Endometrial microvascular endothelial cells (primary cell): ENCODE results near the gene NBPF20. TPM values are rescaled to one million over a fixed set of nuclear protein-coding genes. Genes with fewer than 3 reads are reported as not detected.
"Not testable (repeated sequence)": the region's sequence is repeated elsewhere in the genome, so short reads cannot be mapped to it uniquely, and the experiment has no call there.

Source experiments
- in situ Hi-C: cut with HindIII; loops from 2 replicates; pipeline ENCODE4 v1.10.0; 2017; ENCODE audit warnings: low sequenced_read_pairs, low pct_unique_long_range_greater_than_20kb; ENCODE audit errors: inconsistent ontology term
- total RNA-seq: library from RNA; depleted of rRNA; stranded (reverse); fragments of >200 nt; gene quantifications from one replicate; pipeline ENCODE4 v1.2.3, GENCODE V29; 2015; ENCODE audit errors: inconsistent ontology term

The NBPF20 gene, protein sequence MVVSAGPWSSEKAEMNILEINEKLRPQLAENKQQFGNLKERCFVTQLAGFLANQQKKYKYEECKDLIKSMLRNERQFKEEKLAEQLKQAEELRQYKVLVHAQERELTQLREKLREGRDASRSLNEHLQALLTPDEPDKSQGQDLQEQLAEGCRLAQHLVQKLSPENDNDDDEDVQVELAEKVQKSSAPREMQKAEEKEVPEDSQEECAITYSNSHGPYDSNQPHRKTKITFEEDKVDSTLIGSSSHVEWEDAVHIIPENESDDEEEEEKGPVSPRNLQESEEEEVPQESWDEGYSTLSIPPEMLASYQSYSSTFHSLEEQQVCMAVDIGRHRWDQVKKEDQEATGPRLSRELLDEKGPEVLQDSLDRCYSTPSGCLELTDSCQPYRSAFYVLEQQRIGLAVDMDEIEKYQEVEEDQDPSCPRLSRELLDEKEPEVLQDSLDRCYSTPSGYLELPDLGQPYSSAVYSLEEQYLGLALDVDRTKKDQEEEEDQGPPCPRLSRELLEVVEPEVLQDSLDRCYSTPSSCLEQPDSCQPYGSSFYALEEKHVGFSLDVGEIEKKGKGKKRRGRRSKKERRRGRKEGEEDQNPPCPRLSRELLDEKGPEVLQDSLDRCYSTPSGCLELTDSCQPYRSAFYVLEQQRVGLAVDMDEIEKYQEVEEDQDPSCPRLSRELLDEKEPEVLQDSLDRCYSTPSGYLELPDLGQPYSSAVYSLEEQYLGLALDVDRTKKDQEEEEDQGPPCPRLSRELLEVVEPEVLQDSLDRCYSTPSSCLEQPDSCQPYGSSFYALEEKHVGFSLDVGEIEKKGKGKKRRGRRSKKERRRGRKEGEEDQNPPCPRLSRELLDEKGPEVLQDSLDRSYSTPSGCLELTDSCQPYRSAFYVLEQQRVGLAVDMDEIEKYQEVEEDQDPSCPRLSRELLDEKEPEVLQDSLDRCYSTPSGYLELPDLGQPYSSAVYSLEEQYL (N-terminal part only)
- 1.0 TPM for total RNA-seq

DNA sequence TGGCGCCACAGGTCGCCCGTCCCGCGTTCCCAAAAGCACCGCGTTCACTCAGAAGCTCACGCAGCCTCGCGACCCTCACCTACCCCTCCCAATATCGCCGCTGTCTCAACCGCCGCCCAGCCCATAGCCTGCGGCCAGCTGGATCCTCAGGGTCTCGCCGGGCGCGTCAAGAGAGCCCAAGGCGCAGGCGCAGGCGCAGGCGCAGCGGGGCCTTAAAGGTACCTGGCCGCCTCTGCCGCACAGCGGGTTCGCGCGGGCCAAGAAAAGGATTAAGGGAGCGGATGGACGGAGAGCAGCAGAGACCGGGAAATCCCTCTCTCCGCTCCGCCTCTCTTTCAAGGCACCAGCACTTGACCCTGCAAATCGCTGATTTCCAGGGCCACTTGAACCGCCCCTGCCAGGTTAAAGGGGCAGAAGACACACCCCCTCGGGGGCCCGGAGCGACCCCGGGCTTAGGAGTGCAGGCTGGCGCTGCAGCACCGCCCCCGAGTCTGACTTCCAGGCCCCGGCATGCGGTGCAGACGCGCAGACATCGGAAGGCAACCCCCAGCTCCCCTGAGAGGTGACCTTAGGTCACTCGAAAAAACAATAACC, at the start of gene NBPF20:
Gene NBPF20 (minus strand): TSS at position 168 of the 594 bp plus-strand sequence. CDS start 20,331 bp downstream, outside the sequence.
- in situ Hi-C loops: no loop called here

DNA sequence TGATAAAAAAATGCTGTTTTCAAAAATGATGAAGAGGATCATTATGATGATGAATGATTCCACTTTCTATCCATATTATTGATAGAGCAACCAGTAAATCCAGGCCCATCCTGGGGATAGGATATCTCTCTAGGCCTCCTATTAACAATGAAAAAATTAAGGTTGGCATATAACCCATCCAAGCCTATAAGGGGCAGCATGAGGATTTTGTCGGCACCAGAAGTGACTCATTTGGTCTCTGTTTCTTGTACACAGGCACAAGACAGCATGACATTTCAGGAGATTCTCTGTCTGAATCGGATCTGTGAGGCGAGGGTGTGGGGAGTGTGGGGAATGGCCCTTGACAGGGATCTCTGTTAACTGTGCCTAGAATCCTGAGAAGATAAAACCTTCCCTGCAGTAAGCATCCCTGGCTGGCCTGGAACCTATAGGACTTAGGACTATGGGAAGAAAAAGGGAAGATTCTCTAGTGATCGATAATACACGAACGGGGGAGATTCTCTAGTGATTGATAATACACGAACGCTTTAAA, 49.5 kb upstream of the NBPF20 start:
- in situ Hi-C loops: not testable (repeated sequence)

DNA sequence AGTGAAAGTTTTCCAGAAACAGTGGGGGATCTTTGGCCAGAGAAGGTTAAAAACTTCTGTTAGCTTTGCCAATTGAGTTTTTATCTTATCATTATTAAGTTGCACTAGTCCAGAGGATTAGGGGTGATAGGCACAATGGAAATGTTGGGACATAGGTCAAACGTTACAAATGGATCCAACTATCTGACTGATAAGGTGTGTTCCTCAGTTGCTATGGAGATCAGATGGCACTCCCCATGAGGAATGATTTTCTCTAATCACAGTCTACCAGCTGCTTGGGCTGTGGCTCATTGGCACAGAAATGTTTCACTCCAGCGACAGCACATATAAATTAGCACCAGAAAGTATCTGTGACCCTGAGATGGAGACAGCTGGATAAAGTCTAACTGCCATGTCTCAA, 47.3 kb upstream of the NBPF20 start:
- in situ Hi-C loops: not testable (repeated sequence)

DNA sequence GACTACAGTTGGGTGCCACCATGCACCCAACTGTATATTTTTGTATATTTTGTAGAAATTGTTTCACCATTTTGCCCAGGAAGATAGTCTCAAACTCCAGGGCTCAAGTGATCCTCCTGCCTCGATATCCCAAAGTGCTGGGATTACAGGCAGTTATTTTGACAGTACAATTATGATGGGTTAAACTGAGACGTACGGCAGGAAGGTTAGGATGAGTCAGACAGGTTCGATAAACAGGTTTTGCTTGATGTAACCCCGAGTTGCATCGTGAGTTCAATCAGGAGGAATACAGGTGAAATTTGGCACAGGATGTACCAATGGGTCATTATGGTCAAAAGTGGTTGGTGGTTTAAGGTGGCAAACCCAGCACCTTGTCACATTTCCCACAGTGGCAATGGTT, 46.0 kb upstream of the NBPF20 start:
- in situ Hi-C loops: not testable (repeated sequence)

DNA sequence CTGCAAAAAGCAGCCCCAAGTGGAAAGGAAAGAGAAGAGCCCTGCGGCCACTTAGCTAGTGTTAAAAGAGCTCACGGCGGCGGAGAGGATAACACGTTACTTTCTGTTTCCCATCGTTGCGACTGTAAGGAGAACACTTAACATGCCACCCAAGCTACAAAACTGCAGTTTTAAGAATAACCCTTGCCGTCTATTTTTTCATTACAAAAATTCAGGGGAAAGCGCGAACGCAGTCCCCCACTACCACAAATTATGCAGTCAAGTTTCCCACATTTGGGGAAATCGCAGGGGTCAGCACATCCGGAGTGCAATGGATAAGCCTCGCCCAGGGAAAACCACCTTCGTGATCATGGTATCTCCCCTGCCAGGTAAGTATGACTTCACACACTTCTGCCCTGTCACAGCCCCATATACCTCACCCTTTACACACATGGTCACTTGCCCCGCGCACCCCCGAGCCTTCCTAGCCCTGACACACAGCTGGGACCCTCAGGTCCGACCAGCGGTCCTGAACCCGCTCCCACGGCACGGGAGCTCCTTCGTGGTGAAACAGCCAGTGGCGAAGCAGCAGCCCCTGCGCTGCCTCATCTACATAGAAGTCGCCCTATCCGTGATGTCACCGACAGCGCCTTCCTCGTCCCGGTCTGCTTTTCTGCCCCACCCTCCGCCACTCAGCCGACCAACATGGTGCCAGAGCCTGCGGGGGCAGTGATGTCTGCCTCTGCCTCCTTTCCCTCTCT, 40.2 kb upstream of the NBPF20 start:
- in situ Hi-C loops: not testable (repeated sequence)

DNA sequence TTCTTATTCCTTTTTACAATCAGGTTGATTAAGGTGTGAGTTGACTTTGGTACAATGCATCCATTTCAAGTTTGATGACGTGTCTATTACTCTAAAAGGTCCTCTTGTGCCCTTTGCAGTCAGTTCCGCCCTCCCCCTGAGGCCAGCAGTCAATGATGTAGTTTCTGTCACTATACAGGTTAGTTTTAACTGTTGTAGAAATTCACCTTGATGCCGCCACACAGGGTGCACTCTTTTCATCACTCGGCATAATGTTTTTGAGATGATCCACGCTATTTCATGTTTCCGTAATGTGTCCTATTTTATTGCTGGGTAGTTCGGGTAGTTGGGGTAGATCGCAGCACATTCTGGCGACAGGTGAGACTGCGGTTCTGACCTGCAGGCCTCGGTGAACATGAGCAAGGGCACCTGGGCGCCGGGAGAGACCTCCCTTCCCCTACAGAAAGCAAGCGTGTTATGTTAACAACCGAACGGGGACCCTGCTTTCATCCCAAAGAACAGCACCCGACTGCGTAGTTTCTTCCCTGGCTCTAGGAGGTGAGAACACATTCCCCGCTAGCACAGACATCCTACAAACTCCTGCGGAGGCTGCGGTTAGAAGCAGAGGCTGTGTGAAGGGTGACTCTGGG, 39.4 kb upstream of the NBPF20 start:
- in situ Hi-C loops: not testable (repeated sequence)

DNA sequence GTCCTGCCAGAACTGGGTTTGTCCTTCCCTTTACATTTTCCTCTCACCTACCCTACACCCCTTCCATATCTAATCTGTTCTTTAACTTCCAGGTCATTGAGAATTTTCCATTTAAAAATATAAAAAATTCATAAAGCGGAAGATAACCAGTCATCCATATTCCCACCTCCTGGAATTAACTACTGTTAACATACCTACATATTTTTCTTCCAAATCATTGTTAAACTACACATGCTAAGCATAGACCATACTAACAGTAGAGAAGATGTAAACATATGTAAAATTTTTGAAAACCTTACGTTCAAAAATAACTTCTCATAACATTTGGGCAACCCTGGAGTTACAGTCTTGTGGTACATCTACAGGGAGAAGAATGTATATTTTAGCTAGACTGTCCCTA, 38.6 kb upstream of the NBPF20 start:
- in situ Hi-C loops: not testable (repeated sequence)

DNA sequence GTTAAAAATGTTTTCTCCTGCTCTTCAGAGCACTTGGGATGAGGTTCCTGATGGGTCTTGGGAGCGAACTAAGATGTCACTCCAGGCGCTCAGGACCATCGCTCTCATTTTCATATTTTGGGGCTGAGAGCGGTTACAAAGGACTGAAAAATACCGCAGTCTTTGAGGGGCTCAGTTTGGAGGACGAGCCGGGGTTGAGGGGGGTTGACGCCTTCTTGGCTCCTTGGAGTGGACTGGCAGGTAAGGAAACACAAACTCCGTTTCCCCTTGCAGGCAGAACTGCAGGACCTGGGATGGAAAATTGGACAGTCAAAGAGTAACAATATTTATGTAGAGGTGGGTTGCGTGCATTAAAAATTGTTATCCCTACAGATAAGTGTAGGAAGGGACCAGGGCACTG, 35.3 kb upstream of the NBPF20 start:
- in situ Hi-C loops: not testable (repeated sequence)

DNA sequence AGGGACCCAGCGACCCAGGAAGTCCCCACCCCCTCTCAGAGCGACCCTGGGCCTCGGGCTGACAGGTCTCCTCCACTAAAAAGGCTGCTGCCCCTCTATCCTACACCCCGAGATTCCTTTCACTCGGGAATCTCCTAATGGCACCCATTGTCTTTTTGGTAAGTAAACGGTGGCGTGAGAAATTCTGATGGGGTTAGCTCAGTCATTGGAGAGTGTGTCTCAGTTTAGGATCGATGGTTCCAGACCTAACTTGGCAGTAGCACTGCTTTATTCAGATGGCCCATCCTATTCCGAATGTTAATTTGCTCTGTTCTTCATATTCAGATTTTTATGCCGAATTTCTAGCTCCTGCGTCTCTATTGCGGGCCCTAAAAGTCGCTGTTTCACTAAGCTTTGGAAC, 34.6 kb upstream of the NBPF20 start:
- in situ Hi-C loops: not testable (repeated sequence)

DNA sequence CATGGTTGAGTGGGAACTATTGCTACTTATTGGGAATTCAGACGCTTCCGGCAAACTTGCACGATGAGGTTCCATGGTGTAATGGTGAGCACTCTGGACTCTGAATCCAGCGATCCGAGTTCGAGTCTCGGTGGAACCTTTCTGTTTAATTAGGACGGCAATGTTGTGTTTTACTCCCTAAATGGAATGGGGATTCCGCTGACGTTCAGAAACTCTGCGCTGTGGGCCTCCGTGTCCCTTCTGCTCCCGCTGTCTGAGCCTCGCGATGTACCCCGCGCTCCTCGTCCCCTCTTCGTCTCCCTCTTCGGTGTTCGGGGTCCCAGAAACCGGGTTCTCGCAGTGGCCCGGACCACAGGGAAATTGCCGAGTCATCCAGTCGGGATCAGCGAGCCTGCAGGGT, 34.2 kb upstream of the NBPF20 start:
- in situ Hi-C loops: not testable (repeated sequence)

DNA sequence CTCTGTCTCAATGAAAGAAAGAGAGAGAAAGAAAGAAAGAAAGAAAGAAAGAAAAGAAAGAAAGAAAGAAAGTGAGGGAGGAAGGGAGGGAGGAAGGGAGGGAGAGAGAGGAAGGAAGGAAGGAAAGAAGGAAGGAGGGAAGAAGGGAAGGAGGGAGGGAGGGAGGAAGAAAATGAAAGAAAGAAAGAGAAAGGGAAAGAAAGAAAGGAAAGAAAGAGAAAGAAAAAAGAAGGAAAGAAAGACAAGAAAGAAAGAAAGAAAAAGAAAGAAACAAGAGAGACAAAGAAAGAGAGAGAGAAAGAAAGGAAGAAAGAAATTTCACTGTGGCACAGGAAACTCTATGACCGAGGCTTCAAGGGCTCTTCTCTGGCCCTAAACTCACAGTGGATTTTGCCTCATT, 33.7 kb upstream of the NBPF20 start:
- in situ Hi-C loops: not testable (repeated sequence)

DNA sequence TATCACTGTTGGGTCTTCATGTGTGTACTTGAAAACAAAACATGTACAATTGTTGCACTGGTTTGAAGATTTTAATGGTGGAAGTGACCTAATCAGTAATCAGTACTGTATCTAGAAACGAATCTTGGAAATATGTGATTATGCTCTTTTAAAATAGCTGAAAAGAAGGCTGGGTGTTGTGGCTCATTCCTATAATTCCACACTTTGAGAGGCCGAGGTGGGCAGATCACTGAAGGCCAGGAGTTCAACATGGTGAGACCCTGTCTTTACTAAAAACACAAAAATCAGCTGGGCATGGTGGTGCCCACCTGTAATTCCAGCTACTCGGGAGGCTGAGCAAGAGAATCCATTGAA, 29.4 kb upstream of the NBPF20 start:
- in situ Hi-C loops: not testable (repeated sequence)

DNA sequence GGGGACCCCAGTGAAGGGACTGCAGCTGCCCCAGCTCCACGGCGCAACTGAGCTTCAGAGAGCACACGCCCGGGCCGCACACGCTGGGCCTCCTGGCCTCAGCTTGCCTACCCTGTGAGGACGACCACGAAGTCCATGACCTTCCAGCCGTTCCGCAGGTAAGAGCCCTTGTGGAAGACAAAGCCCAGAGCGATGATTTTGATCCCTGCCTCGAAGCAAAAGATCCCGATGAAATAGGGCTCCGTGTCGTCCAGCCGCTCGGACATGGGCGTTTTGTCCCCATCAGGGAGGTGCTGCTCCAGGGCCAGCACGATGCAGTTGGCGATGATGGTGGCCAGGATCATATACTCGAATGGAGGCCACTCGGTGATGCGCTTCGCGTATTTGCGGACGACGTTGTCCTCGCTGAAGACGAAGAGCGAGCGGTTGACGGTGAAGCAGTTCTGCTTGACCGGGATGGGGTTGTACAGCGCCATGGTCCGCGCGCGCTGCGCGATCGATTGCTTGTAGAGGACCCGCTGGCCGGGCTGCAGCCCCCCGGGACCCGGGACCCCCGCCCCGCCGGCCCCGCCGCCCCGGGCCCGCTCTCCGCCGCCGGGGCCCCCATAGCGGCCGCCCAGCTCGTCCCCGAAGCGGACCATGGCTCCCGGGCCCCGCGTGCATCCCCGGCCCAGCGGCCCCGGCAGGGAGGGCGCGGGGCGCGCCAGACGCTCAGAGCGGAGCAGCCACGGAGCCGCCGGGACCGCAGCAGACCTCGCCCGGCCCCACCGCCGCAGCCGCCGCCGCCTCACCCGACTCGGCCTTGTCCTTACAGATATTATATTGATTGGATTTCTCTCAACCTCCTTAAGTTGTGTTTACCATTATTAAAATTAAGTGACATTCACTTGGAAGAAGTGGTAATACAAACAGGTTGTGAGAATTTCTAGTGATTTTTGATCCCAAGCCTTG, 28.7 kb upstream of the NBPF20 start:
- in situ Hi-C loops: not testable (repeated sequence)

DNA sequence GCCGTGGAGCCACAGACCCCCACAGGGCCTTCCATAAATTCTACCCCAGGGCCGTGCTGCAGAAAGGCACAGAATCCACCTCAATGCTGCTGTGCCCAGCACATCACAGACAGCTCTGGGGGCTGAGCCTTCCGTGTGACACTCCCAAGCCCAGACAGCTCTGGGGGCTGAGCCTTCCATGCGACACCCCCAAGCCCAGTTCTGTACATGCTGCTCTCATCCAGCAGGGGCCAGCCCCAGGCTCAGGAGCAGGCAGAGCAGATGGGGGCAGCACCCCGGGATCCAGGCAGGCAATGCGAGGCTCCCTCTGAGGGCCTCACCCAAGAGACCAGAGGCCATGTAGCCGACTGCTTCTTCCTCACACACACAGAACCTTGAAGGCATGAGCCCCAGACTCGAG, 27.1 kb upstream of the NBPF20 start:
- in situ Hi-C loops: not testable (repeated sequence)

DNA sequence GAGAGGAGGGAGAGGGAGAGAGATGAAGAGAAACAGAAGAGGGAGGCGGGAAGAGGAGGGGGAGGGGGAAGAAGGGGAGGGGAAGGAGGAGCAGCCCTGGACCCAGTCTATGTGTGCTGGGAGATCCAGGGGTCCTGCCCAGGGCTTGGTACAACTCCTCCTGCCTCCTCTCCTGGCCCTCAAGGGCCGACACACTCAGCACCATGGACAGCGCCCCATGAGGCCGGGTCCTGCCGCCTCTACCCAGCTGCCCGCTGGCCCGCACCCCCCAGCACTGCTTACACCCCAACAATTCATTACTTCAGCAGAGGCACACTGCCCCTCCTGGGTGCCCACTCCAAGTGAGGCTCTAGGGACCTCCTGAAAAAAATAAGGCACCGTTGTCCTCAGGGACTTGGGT, 26.5 kb upstream of the NBPF20 start:
- in situ Hi-C loops: not testable (repeated sequence)

DNA sequence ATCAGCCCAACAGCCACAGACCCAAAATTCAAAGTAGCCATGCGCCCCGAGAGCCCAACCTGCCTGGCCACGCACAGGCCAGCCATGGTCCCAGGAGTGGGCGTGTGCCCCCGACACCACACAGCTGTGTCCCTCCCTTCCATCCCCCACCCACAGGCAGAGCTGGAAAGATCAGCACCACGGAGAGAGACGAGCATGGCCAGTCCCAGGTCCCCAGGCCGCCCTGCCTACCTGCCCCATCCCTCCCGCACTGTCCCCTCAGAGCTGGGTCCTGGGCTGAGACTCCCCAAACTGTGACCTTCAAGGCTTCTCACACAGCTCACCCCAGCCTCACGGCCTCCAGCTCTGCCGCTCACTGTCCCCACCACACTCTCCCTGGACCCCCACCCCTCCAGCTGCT, 19.8 kb upstream of the NBPF20 start:
- in situ Hi-C loops: not testable (repeated sequence)

DNA sequence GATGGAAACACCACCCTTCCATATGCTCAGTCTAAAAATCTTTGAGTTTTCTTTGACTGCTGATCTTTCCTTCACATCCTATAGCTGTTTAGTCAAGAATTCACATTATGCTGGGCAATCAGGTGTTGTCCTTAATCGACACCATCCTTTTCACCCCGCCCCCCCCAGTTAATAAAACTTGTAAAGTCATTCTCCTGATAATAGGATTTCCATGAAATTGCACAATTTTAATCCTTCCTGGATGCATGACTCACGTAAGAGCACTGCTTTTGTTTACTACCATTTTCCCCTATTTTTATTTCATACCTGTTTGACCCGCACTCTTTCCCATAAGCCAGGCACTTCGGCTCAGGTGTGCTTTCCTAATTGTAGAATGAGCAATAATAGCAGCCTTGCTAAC, 16.9 kb upstream of the NBPF20 start:
- in situ Hi-C loops: not testable (repeated sequence)
